GM19328 (cell line): ENCODE data around the gene CREB3L1.

Source experiments
- ATAC-seq: cut with Tn5 transposase; IDR thresholded peaks from one replicate; pipeline ENCODE4 v1.9.1; 2021; ENCODE audit warnings: mild to moderate bottlenecking, moderate library complexity; ENCODE audit not compliant: unreplicated experiment

CREB3L1 gene

GRCh38 chr11:46321757-46322156, 44.3 kb downstream of the CREB3L1 start:
- ATAC-seq = no peak

- no peak for ATAC-seq
Observed at GRCh38 chr11:46322759-46323158, 45.3 kb downstream of the CREB3L1 start.

GRCh38 chr11:46326813-46327416, 49.5 kb downstream of the CREB3L1 start:
- ATAC-seq = no peak

GRCh38 chr11:46327829-46328228, 50.4 kb downstream of the CREB3L1 start:
- no peak for ATAC-seq

- ATAC-seq = no peak
Observed at GRCh38 chr11:46330154-46330553, 52.7 kb downstream of the CREB3L1 start.

GRCh38 chr11:46330563-46331281, 53.3 kb downstream of the CREB3L1 start:
- ATAC-seq = no peak

- ATAC-seq = no peak
Observed at GRCh38 chr11:46331282-46331984, 54.0 kb downstream of the CREB3L1 start.

GRCh38 chr11:46332093-46332567, 54.7 kb downstream of the CREB3L1 start:
- no peak for ATAC-seq

GRCh38 chr11:46332568-46333393, 55.3 kb downstream of the CREB3L1 start:
- no peak for ATAC-seq

GRCh38 chr11:46333394-46333947, 56.0 kb downstream of the CREB3L1 start:
- ATAC-seq = no peak

- ATAC-seq = no peak
Observed at GRCh38 chr11:46334211-46334610, 56.7 kb downstream of the CREB3L1 start.

- ATAC-seq = no peak
Observed at GRCh38 chr11:46335271-46335670, 57.8 kb downstream of the CREB3L1 start.

- ATAC-seq = no peak
Observed at GRCh38 chr11:46335890-46336562, 58.6 kb downstream of the CREB3L1 start.

- ATAC-seq = no peak
Observed at GRCh38 chr11:46336563-46337180, 59.2 kb downstream of the CREB3L1 start.

- ATAC-seq = no peak
Observed at GRCh38 chr11:46337626-46338345, 60.3 kb downstream of the CREB3L1 start.

- ATAC-seq = no peak
Observed at GRCh38 chr11:46338636-46338987, 61.1 kb downstream of the CREB3L1 start.

GRCh38 chr11:46338988-46339666, 61.7 kb downstream of the CREB3L1 start:
- ATAC-seq = no peak

- no peak for ATAC-seq
Observed at GRCh38 chr11:46339816-46340215, 62.4 kb downstream of the CREB3L1 start.

GRCh38 chr11:46341454-46341853, 64.0 kb downstream of the CREB3L1 start:
- no peak for ATAC-seq
